ENCODE results near the gene FHL2. TPM values are rescaled to one million over a fixed set of nuclear protein-coding genes. Genes with fewer than 3 reads are reported as not detected.

FHL2 gene
- total RNA-seq, 1 experiment from 2014 or later, result 30.7 TPM

- H3K36me3 ChIP-seq, result peaks cover 8% of the 10 kb centered on the region; the same call in 1 of the 2 replicates
- no peaks in the 10 kb centered on the region for H3K9me3 ChIP-seq (replicated peaks)
- peaks cover 6% of the 10 kb centered on the region for H3K4me1 ChIP-seq
- no peak overlapping the region for H3K27ac ChIP-seq
- H3K4me3 ChIP-seq, result peak overlapping the region; percentile 97
- DNase-seq, result peak in 1 of 2 experiments; percentile 40
- H3K27me3 ChIP-seq, result no peaks in the 10 kb centered on the region
These were observed 1.7 kb downstream of the FHL2 start for GRCh38 chr2:105397025-105397722.

- no peak overlapping the region for H3K27ac ChIP-seq
- H3K4me1 ChIP-seq, result peaks cover 6% of the 10 kb centered on the region
- no peaks in the 10 kb centered on the region for H3K9me3 ChIP-seq (replicated peaks)
- H3K4me3 ChIP-seq, result no peak overlapping the region
- peak; percentile 31 to 32 for DNase-seq
- H3K36me3 ChIP-seq, result peaks cover 8% of the 10 kb centered on the region; the same call in 1 of the 2 replicates
- H3K27me3 ChIP-seq, result no peaks in the 10 kb centered on the region
These were observed 2.4 kb downstream of the FHL2 start for GRCh38 chr2:105396254-105397024.

- Histone ChIP-seq H3K36me3 (peaks cover 8% of the 10 kb centered on the region; the same call in 1 of the 2 replicates), H3K9me3 (replicated peaks) (no peaks in the 10 kb centered on the region), H3K4me3 (no peak overlapping the region), H3K4me1 (peaks cover 6% of the 10 kb centered on the region), H3K27me3 (no peaks in the 10 kb centered on the region), H3K27ac (no peak overlapping the region)
- no peak for DNase-seq
These were observed 3.2 kb downstream of the FHL2 start for GRCh38 chr2:105395691-105396090.

GRCh38 chr2:105394951-105395611, 3.8 kb downstream of the FHL2 start:
- peaks cover 6% of the 10 kb centered on the region for H3K4me1 ChIP-seq
- peaks cover 8% of the 10 kb centered on the region; the same call in 1 of the 2 replicates for H3K36me3 ChIP-seq
- H3K9me3 ChIP-seq (replicated peaks), result no peaks in the 10 kb centered on the region
- H3K27ac ChIP-seq, result no peak overlapping the region
- no peak for DNase-seq
- no peaks in the 10 kb centered on the region for H3K27me3 ChIP-seq
- no peak overlapping the region for H3K4me3 ChIP-seq

GRCh38 chr2:105393373-105394055, 5.3 kb downstream of the FHL2 start:
- H3K27ac ChIP-seq, result no peak overlapping the region
- H3K36me3 ChIP-seq, result peaks cover 8% of the 10 kb centered on the region; the same call in 1 of the 2 replicates
- no peaks in the 10 kb centered on the region for H3K9me3 ChIP-seq (replicated peaks)
- no peaks in the 10 kb centered on the region for H3K27me3 ChIP-seq
- no peak overlapping the region for H3K4me3 ChIP-seq
- H3K4me1 ChIP-seq, result peaks cover 6% of the 10 kb centered on the region
- DNase-seq, result no peak

- Histone ChIP-seq H3K27me3 (no peaks in the 10 kb centered on the region), H3K4me3 (no peak overlapping the region), H3K9me3 (replicated peaks) (no peaks in the 10 kb centered on the region), H3K27ac (no peak overlapping the region), H3K4me1 (peaks cover under 1% of the 10 kb centered on the region; the same call in 1 of the 2 replicates), H3K36me3 (peaks cover 15% of the 10 kb centered on the region; the same call in 1 of the 2 replicates)
- DNase-seq, result no peak
These were observed 6.8 kb downstream of the FHL2 start for GRCh38 chr2:105391763-105392662.

- H3K4me3 ChIP-seq, result no peak overlapping the region
- DNase-seq, result no peak
- H3K9me3 ChIP-seq (replicated peaks), result no peaks in the 10 kb centered on the region
- no peak overlapping the region for H3K27ac ChIP-seq
- no peaks in the 10 kb centered on the region for H3K27me3 ChIP-seq
- H3K36me3 ChIP-seq, result peaks cover 18% of the 10 kb centered on the region; the same call in 1 of the 2 replicates
- H3K4me1 ChIP-seq, result no peaks in the 10 kb centered on the region
These were observed 7.7 kb downstream of the FHL2 start for GRCh38 chr2:105391058-105391627.

GRCh38 chr2:105390454-105390853, 8.4 kb downstream of the FHL2 start:
- Histone ChIP-seq H3K36me3 (peaks cover 25% of the 10 kb centered on the region), H3K27me3 (no peaks in the 10 kb centered on the region), H3K9me3 (replicated peaks) (no peaks in the 10 kb centered on the region), H3K4me3 (no peak overlapping the region), H3K4me1 (no peaks in the 10 kb centered on the region), H3K27ac (no peak overlapping the region)
- no peak for DNase-seq

GRCh38 chr2:105388971-105389381, 9.9 kb downstream of the FHL2 start:
- Histone ChIP-seq H3K27me3 (no peaks in the 10 kb centered on the region), H3K4me1 (no peaks in the 10 kb centered on the region), H3K9me3 (replicated peaks) (no peaks in the 10 kb centered on the region), H3K27ac (no peak overlapping the region), H3K4me3 (no peak overlapping the region), H3K36me3 (peaks cover 40% of the 10 kb centered on the region)
- DNase-seq, result no peak

- no peak for DNase-seq
- no peak overlapping the region for H3K4me3 ChIP-seq
- H3K27me3 ChIP-seq, result no peaks in the 10 kb centered on the region
- peaks cover 35% of the 10 kb centered on the region for H3K36me3 ChIP-seq
- H3K9me3 ChIP-seq (replicated peaks), result no peaks in the 10 kb centered on the region
- no peaks in the 10 kb centered on the region for H3K4me1 ChIP-seq
- H3K27ac ChIP-seq, result no peak overlapping the region
These were observed 11.6 kb downstream of the FHL2 start for GRCh38 chr2:105387225-105387624.

GRCh38 chr2:105385731-105386540, 12.9 kb downstream of the FHL2 start:
- Histone ChIP-seq H3K27ac (no peak overlapping the region), H3K4me3 (no peak overlapping the region), H3K4me1 (no peaks in the 10 kb centered on the region), H3K36me3 (peaks cover 39% of the 10 kb centered on the region), H3K9me3 (replicated peaks) (no peaks in the 10 kb centered on the region), H3K27me3 (no peaks in the 10 kb centered on the region)
- no peak for DNase-seq

- no peaks in the 10 kb centered on the region for H3K9me3 ChIP-seq (replicated peaks)
- H3K4me1 ChIP-seq, result no peaks in the 10 kb centered on the region
- no peak for DNase-seq
- no peak overlapping the region for H3K4me3 ChIP-seq
- no peak overlapping the region for H3K27ac ChIP-seq
- H3K27me3 ChIP-seq, result no peaks in the 10 kb centered on the region
- H3K36me3 ChIP-seq, result peaks cover 39% of the 10 kb centered on the region
These were observed 14.0 kb downstream of the FHL2 start for GRCh38 chr2:105384861-105385260.

GRCh38 chr2:105384216-105384615, 14.6 kb downstream of the FHL2 start:
- DNase-seq, result no peak

More at GRCh38 chr2:105384216-105384615, 14.6 kb downstream of the FHL2 start:
- no peak overlapping the region for H3K27ac ChIP-seq
- H3K4me3 ChIP-seq, result no peak overlapping the region
- no peaks in the 10 kb centered on the region for H3K27me3 ChIP-seq
- H3K36me3 ChIP-seq, result peaks cover 39% of the 10 kb centered on the region
- H3K4me1 ChIP-seq, result no peaks in the 10 kb centered on the region
- no peaks in the 10 kb centered on the region for H3K9me3 ChIP-seq (replicated peaks)
